Activated CD4-positive, alpha-beta T cell treated with anti-CD3 and anti-CD28 coated beads, Interleukin-2, Interleukin-4, amounts not matched to agents 100 ng/mL and 50 ng/mL, durations not matched to agents 16 hours and 8 hours (primary cell): ENCODE measurements around the gene PRAME.
"Not testable (repeated sequence)": the region's sequence is repeated elsewhere in the genome, so short reads cannot be mapped to it uniquely, and the experiment has no call there.

Experiments used
- DNase-seq: peaks from one replicate; pipeline ENCODE4 v3.0.0-alpha.2; 2020; ENCODE audit warnings: low spot score

The PRAME gene

GRCh38 chr22:22558972-22559603 is at the start of gene PRAME:
PRAME (minus strand) TSS chr22:22559265; CDS start chr22:22556832, 2,433 bp downstream.
- DNase-seq = peak; percentile 86

- not testable (repeated sequence) for DNase-seq
Measured at GRCh38 chr22:22608022-22608421, 49.0 kb upstream of the PRAME start.

- DNase-seq = no peak
Measured at GRCh38 chr22:22605074-22605404, 46.0 kb upstream of the PRAME start.

GRCh38 chr22:22604326-22605073 is 45.4 kb upstream of the PRAME start:
- no peak for DNase-seq

- DNase-seq = no peak
Measured at GRCh38 chr22:22603470-22603947, 44.4 kb upstream of the PRAME start.

GRCh38 chr22:22600531-22601261 is 41.6 kb upstream of the PRAME start:
- no peak for DNase-seq

- no peak for DNase-seq
Measured at GRCh38 chr22:22599248-22599647, 40.2 kb upstream of the PRAME start.

GRCh38 chr22:22598144-22598543 is 39.1 kb upstream of the PRAME start:
- no peak for DNase-seq

- DNase-seq = no peak
Measured at GRCh38 chr22:22595001-22595835, 36.2 kb upstream of the PRAME start.

GRCh38 chr22:22593964-22594656 is 35.0 kb upstream of the PRAME start:
- peak; percentile 57 for DNase-seq

- DNase-seq = no peak
Measured at GRCh38 chr22:22593250-22593649, 34.2 kb upstream of the PRAME start.

GRCh38 chr22:22591348-22592299 is 32.6 kb upstream of the PRAME start:
- DNase-seq = no peak

- DNase-seq = no peak
Measured at GRCh38 chr22:22590136-22590891, 31.2 kb upstream of the PRAME start.

GRCh38 chr22:22588485-22589164 is 29.6 kb upstream of the PRAME start:
- no peak for DNase-seq

- no peak for DNase-seq
Measured at GRCh38 chr22:22587577-22588188, 28.6 kb upstream of the PRAME start.

GRCh38 chr22:22584722-22585121 is 25.7 kb upstream of the PRAME start:
- no peak for DNase-seq

- no peak for DNase-seq
Measured at GRCh38 chr22:22583030-22583429, 24.0 kb upstream of the PRAME start.

- not testable (repeated sequence) for DNase-seq
Measured at GRCh38 chr22:22581524-22581923, 22.5 kb upstream of the PRAME start.
